ENCODE data around the gene MFSD11.
"Not testable (repeated sequence)": the region's sequence is repeated elsewhere in the genome, so short reads cannot be mapped to it uniquely, and the experiment has no call there.

MFSD11 gene

GRCh38 chr17:76707985-76708807, 29.7 kb upstream of the MFSD11 start:
- no peak for DNase-seq (ENCODE audit: low read depth in 3 of 3, low spot score in 1 of 3)

- DNase-seq (ENCODE audit: low read depth in 3 of 3, low spot score in 1 of 3): no peak
Observed at GRCh38 chr17:76709077-76709950, 28.6 kb upstream of the MFSD11 start.

DNA sequence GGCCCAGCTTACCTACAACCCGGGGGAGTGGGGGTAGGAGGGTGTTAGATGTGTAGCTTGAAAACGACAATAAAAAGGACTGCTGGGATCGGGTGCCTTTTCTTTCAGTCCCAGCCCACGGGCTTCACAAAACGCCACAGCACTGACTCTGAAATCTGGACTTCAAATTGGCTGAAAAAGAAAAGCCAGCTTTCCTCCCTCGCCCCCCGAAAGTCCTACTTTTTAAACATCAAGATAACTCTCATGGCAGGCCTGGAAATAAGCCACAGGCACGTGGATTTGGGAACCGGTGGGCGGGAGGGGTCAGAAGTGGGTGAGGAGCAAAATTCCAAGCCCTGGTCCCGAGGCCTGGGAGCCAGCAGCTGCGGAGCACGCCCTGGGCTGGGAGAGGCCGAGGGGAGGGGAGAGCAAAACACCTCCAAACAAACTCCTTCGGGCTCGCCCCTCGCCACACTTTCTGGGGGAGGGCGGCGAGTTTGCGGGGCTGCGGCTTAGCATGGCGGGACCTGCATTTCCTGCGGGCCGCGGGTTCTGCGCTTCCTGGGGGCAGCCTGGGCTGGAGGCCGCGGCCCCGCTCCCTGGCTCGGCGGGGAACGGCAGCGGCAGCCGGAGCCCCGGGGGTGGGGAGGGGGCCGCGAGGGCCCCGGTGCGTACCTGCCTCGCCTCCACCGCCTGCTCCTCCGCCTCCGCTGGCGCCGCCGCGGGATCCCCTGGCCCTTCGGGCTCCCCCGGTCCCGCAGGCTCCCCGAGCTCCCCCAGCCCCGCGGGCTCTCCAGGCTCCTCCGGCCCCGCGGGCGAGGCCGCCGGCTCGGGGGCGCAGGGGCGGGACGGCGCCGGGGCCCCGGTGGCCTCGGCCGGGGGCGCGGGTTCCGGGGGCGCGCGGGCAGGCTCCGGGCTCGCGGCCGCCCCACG, 27.7 kb upstream of the MFSD11 start:
- not testable (repeated sequence) for DNase-seq (ENCODE audit: low read depth in 3 of 3, low spot score in 1 of 3)

- DNase-seq (ENCODE audit: low read depth in 3 of 3, low spot score in 1 of 3): peak in 2 of 3 donors; percentile 21 to 37
Observed at GRCh38 chr17:76710863-76711611, 26.9 kb upstream of the MFSD11 start, which contains the start of gene MXRA7. MXRA7 (minus strand) TSS chr17:76710965; CDS start chr17:76710946, 19 bp downstream.

DNA sequence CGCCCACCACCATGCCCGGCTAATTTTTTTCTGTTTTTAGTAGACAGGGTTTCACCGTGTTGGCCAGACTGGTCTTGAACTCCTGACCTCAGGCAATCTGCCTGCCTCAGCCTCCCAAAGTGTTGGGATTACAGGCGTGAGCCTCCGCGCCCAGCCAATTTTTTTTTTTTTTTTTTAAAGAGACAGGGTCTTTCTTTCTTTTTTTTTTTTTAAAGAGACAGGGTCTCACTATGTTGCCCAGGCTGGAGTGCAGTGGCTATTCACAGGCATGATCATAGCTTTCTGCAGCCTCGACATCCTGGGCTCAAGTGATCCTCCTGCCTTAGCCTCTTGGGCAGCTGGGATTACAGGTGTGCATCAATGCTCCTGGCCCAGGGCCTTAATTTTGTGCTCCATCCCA, 25.6 kb upstream of the MFSD11 start:
- DNase-seq (ENCODE audit: low read depth in 3 of 3, low spot score in 1 of 3): not testable (repeated sequence)

- no peak for DNase-seq (ENCODE audit: low read depth in 3 of 3, low spot score in 1 of 3)
Observed at GRCh38 chr17:76713765-76714164, 24.2 kb upstream of the MFSD11 start.

DNA sequence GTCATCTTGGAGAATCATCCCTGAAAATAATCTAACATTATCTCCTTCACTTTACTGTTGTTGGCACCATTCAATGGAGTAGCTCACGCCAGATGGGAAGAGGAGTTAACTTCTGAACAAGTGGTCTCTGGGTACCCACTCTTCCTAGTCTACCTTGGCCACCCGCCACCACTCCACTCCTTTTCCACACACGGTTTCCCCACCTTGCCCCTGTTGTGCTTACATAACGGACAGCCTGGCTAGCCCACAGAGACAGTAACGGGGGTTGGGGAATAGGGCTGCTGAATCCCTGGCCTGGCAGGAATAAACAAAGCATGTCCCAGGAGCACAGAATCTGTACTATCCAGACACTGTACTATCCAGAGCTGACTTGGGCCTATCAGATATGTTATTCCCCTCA, 23.6 kb upstream of the MFSD11 start:
- no peak for DNase-seq (ENCODE audit: low read depth in 3 of 3, low spot score in 1 of 3)

DNA sequence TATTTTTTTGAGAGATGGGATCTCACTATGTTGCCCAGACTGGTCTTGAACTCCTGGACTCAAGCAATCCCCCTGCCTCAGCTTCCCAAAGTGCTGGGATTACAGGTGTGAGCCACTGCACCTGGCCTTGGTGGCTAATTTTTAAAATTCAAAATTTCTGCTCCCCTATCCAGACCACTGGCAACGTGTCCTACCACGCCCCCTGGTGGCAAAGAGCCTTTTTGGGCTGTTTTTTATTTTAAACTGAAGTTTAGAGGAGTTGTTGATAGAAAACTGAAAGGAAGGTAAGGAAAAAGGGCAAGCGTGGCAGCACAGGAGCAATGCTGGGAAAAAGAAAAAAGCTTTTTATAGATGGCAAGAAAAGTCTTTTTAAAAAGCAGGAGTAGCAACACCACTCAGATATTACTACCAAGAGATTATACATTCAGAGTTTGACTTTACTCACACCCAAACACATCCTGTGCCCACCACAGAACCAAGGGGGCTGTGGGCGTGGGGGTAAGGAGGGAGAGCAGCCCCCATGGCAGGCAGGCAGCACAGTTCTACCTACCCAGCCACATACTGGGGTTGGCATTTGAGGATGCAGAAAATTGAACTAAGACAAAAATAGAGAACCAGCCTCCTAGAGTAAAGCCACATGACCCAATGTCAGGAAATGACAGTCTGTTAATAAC, 23.0 kb upstream of the MFSD11 start:
- DNase-seq (ENCODE audit: low read depth in 3 of 3, low spot score in 1 of 3): peak; percentile 45 to 68 (median 56)

GRCh38 chr17:76715496-76715830, 22.5 kb upstream of the MFSD11 start:
- DNase-seq (ENCODE audit: low read depth in 3 of 3, low spot score in 1 of 3): no peak

- peak in 1 of 3 donors; percentile 17 for DNase-seq (ENCODE audit: low read depth in 3 of 3, low spot score in 1 of 3)
Observed at GRCh38 chr17:76716146-76716838, 21.6 kb upstream of the MFSD11 start.

GRCh38 chr17:76716839-76717215, 21.1 kb upstream of the MFSD11 start:
- DNase-seq (ENCODE audit: low read depth in 3 of 3, low spot score in 1 of 3): no peak

DNA sequence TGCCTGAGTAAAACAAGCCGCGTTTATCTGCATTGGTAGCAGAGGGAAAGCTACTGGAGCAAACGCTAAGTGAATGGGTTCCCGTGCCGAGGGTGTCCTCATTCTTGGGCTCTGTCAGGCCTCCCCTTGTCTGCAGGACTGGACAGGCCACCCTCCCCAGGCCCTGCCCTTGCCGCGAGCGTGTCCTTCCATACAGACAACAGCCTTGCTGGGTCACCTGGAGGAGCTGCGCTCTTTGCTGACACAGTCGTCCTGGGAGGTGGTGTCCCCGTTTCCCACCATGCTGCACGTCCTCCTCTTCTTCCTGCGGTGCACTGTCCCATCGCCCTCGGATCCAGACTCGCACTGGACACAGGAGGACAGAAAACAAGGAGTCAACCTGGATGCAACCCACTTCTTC, 19.4 kb upstream of the MFSD11 start:
- no peak for DNase-seq (ENCODE audit: low read depth in 3 of 3, low spot score in 1 of 3)

DNA sequence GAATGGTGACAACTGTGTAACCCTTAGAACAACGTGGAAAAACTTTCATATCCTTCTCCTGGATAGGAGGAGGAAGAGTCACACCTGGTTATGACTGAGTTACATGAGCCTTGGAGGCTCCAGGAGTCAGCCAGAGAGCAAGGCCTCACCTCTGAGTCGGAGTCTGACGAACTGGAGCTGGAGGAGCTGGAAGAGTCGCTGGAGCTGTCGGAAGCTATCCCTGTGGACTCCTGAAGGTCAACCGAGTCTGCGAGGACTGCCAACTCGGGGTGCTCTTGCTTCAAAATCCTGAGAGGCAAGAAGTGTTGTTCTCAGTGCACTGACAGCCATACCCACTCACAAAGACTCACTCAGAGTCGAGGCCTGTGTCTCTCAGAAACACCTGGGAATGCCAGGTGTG, 17.7 kb upstream of the MFSD11 start:
- no peak for DNase-seq (ENCODE audit: low read depth in 3 of 3, low spot score in 1 of 3)

DNA sequence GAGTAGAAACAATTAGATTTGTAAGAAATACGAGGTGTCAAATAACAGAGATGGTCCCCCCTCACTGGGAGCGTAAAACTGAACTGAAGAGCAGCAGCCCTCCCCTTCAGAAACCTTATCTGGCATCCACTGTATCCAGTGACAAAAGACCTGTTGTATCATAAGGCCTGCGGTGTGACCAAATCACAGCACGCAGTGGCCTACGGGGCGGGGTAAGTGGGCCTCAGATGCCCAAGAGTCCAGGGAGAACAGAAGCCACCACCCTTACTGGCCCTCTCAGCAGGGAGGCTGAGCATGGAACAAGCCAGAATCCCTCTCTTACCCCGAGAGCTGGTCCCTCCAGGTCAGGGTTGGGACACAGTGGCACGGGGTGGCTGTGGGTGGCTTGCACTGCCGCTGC, 17.0 kb upstream of the MFSD11 start:
- no peak for DNase-seq (ENCODE audit: low read depth in 3 of 3, low spot score in 1 of 3)

DNA sequence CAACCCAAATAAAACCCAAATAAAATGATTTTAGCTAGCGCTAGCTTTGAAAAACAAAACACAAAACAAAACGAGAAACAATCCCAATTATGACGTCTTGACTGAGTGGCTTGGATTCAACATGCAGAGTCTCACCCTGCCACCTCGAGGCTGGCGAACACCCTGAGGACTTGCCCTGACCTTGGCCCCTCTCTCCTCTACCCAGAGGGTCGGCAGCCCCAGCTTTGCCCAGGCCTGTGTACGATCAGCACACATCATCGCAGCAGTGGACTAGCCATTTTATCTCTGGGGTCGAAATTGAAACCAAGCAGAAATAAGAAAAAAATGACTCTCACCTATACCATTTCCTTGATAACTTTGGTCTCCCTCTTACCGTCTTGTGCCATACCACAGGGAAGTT, 16.5 kb upstream of the MFSD11 start:
- no peak for DNase-seq (ENCODE audit: low read depth in 3 of 3, low spot score in 1 of 3)

GRCh38 chr17:76722279-76722678, 15.6 kb upstream of the MFSD11 start:
- no peak for DNase-seq (ENCODE audit: low read depth in 3 of 3, low spot score in 1 of 3)

GRCh38 chr17:76722977-76723376, 14.9 kb upstream of the MFSD11 start:
- DNase-seq (ENCODE audit: low read depth in 3 of 3, low spot score in 1 of 3): not testable (repeated sequence)

DNA sequence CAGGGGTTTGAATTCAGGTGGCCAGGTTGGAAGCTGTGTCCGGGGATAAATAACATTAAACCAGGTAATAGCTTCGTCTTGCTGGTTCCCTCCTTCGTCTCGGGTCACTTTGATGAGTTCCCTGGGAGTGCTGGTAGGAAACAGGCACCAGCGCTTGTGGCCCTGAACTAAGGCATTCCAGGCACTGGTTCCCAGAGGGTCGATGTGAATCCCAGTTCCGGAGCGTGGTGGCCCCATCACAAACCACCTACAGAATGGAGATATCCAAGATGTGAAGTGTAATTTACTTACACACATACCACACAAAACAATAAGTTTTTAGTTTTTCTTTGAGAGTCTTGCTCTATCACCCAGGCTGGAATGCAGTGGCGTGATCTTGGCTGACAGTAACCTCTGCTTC, 14.1 kb upstream of the MFSD11 start:
- DNase-seq (ENCODE audit: low read depth in 3 of 3, low spot score in 1 of 3): no peak

DNA sequence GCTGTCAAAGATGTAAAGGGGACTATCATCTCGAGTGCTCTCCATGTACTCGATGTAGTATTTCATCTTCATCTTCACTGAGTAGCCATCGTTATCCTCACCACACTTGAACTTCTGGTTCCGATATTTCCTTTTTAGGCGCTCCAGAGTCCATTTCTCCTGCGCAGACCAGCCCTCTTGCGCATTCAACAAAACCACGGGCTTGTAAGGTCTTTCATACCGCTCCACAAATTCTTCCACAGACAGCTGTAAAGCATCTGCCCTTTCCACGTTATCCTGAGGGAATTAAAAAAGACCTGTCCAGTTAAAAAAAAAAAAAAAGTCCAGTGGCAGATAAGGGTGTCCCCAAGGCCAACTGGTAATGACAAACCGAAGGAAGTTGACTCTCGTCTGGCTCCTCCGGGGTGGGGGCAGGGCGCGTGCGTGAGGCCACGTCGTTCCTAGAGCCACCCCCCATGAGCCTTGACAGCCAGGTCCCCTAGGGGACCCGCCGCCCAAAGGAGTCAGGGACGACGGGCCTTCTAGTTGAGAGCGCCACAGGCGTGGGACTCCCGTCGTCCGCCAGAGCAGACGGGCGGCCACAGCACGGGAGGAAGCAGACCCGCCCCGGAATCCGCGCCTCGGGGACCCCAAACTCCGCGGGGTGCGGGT, 12.2 kb upstream of the MFSD11 start:
- peak in 2 of 3 donors; percentile 25 to 60 for DNase-seq (ENCODE audit: low read depth in 3 of 3, low spot score in 1 of 3)

Data from stimulated activated CD4-positive, alpha-beta T cell treated with anti-CD3 and anti-CD28 coated beads, TNF-alpha, amount 100 ng/mL, for 1 hour (primary cell).